Activated gamma-delta T cell (primary cell): Measurements from ENCODE around the gene CDC14A.
"Not testable (repeated sequence)": the region's sequence is repeated elsewhere in the genome, so short reads cannot be mapped to it uniquely, and the experiment has no call there.

ENCODE experiments used
- DNase-seq: peaks from one replicate; lab custom pipeline; 2025; lab: John Stamatoyannopoulos, UW

The CDC14A gene

DNA sequence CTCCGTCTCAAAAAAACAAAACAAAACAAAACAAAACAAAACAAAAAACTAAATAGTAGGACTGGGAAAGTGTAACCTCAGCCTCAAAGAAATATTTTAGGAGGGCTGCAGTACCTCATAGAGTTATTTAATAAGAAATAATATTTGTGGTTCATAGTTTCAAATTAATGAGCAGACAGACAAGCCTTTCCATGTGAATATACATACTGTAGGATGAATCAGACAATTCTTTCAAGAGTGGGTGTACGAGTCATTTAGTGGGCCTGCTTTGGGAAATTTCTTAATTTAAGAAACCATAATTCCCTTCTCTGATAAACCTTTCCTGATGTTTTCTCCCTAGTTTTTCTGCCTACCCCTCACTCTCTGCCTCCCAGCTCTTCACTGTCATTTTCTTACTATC lies 52.5 kb downstream of the CDC14A start:
- DNase-seq, result no peak

GRCh38 chr1:100405902-100406301 lies 53.6 kb downstream of the CDC14A start:
- DNase-seq, result not testable (repeated sequence)

GRCh38 chr1:100407390-100407789 lies 55.1 kb downstream of the CDC14A start:
- not testable (repeated sequence) for DNase-seq

DNA sequence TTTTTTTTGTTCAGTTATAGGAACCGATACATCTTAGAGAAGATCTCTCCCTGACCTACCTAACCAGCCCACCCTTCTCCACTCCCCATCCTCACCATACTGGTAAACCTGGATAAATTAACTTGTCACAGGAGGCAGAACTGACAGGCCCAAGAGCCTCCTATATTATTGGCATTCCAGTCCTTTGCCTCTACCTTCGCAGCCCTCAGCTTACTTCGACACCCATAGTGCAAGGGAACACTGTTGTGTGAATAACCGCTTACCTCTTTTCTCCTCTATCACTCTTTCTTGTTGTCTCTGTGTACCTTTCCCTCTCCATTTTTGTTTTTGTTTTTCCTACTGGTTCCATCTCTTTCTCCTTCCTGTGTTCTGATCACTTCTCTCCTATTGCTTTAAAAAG lies 58.7 kb downstream of the CDC14A start:
- no peak for DNase-seq

DNA sequence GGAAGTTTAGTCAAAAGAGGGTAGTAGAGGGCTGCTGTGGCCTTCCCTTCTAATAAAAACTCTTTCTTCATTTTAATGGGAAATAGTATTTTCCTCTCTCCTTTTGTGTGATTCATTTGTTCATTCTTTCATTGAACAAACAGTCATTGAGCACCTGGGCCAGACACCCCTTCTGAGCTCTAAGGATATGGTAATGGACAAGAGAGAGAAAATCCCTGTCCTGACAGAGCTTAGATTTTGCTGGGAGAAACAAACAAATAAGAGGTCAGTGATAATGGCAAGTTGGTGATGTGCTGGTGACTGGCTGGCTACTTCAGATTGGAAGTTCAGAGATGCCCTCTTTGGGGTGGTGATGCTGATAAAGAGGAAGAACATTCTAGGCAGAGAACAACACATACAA lies 59.3 kb downstream of the CDC14A start:
- DNase-seq, result no peak

DNA sequence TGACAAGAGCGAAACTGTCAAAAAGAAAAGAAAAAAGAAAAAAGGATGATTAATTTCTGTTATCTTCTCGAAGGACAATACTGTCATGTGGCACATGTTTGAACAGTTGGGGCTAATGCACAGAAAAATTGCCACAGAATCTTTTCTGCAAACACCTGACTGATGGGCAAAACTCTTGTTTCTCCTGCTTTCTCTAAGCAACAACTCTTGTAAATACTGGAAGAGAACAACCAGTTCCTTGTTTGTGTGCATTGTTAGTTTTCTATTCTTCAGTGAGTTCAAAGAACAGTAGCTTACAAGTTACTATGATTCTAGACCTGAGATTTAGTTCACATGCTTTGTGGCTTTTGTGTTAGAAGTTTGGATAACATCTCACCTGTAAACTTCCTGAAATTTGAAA lies 60.7 kb downstream of the CDC14A start:
- no peak for DNase-seq

DNA sequence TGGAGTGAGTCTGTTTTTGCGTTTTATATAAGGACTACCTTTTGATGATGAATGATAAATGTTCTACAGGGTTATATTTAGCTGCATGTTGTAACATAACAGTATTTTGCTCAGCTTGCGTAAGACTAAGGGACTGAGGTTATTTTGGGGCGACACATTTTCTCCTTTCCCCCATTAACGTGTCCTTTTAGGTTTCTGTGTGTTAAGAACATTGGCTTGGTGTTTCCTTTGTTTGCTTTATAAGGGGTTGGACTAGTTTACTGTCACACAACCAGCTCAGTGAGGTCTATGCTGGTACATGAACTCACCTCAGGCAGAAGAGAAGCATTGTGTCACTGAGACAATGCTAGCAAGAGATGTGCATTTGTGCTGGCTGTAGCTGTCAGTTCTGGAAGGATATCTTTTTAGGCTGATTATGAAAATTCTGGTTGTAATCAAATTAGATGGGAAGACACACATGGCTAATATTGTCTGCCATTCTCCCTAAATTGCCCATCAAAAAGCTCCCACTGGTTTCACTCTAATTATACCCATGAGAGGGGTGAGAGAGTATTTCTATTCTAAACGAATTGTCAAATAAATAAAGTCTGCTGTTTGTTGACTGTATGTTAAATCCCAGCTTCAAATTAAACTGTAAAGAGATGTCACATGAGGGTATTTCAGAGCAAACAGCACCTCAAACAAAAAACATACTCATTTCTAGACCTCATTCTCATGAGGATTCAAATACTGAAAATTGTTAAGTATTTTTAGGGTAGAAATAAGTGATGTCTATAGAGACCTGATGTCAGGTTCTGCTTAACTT lies 62.6 kb downstream of the CDC14A start:
- no peak for DNase-seq

- no peak for DNase-seq
These were observed 63.1 kb downstream of the CDC14A start for GRCh38 chr1:100415498-100415778.

GRCh38 chr1:100419072-100419471 lies 66.8 kb downstream of the CDC14A start:
- no peak for DNase-seq

DNA sequence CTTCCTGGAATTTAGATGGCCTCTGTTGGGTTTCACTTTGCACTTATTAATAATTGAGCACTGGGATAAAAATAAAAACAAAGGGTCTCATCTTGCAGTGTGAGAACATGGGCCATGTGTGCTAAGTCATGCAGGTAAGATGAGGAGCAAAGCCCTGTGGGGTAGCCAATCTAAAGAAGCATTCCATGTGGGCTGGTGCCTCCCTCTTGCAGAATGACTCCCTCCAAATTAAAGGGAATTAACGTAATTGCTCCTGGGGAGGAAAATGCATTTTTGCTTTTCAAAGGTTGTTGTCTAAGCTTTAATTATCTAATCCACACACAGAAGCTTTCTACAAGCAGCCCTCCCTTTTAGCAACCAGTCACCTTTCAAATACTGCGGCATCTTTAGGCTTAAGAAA lies 69.8 kb downstream of the CDC14A start:
- DNase-seq, result no peak

GRCh38 chr1:100423832-100424337 lies 71.6 kb downstream of the CDC14A start:
- DNase-seq, result no peak

- DNase-seq, result no peak
These were observed 75.9 kb downstream of the CDC14A start for GRCh38 chr1:100428160-100428559.

DNA sequence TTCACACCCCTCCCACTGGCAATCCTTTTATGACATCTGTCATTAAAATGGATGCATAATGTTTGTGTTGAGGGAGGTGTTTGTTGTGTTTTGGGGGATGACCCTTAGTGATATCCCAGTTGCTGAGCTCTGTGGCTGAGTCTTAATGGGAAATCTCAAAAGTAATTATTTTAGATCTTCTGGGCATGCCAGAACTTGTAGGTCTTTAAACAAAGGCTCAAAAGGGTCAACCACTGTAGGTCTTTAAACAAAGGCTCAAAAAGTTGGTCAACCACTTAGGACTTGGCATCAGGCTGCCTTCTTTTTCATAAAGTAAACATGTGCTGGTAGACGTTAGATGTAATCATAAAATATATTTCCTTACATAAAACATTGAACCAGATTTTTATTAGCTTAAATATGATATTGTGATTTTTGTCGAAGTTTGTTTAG lies 78.0 kb downstream of the CDC14A start:
- DNase-seq, result no peak

GRCh38 chr1:100431954-100432353 lies 79.6 kb downstream of the CDC14A start:
- DNase-seq, result no peak

GRCh38 chr1:100433563-100433962 lies 81.3 kb downstream of the CDC14A start:
- no peak for DNase-seq

GRCh38 chr1:100434831-100435230 lies 82.5 kb downstream of the CDC14A start:
- DNase-seq, result no peak

DNA sequence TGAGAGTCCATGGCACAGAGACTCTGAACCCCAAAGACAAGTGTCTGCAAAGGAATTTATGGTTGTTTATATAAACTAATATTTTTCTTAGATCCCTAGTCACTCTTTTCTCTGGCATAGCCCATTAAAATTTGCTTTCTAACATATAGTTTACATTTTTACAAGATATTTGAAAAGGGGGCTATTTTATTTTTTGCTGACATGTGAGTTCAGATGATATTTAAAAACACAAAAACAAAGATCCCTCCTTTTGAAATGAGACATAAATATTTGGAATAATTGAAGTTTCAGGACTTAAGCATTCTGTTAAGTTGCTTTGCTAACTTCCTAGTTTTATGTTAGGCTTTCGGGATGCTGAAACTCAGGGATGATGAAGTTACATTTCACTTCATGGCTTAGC lies 86.1 kb downstream of the CDC14A start:
- DNase-seq, result no peak

DNA sequence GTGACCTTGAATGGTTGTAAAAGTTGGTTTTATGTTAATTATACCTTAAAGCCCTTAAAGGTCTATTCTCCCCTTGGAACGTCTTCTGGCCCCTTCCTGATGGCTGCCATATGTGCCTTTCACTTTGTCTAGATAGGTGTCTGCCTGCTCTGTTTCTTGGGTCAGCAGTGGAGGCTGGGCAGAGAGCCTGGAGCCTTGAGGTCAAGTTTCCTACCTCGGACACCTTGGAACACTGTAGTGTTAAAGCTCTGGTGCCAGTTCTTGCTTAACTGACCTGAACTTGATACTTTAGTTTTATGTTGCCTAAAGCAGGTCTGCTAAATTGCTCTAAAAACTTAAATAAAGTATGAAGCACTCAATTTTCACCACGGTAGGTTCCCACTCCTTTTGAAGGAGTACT lies 86.5 kb downstream of the CDC14A start:
- DNase-seq, result no peak

GRCh38 chr1:100440075-100440809 lies 87.9 kb downstream of the CDC14A start:
- no peak for DNase-seq

DNA sequence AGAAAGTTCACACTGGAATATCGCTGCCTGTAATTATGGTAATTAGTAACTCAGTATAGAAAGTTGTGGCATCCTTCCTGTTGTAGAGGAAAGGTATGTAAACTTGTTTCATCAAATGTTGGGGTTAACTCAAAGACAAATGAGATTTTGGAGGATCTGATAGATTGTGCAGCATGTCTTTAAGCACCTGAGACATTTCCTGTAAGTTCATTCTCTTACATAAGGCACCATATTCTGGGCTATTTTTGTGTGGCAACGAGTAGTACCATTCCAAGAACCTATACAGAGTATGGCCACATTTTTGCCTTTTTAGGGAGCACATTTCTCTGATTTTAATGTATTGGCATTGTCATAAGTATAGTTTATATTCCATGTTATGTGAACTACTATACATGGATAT lies 88.8 kb downstream of the CDC14A start:
- DNase-seq, result no peak

DNA sequence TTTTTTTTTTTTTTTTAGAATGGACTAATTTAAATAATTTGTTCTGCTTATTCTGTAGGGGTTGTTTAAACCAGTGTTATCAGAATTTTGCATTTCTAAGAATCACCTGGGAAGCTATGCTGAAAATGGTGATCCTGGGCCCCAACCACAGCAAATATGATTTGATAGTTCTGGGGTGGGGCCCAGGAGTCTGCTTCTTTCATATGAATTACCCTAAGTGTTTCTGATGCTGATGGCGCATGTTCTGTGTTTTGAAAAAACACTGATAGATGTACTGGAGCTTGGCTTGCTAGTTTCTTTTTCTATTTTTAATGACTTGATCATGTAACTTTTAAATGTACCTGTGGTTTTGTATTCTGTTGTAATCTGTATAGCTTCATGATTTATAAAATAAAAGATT lies 89.3 kb downstream of the CDC14A start:
- DNase-seq, result no peak

- DNase-seq, result no peak
These were observed 91.7 kb downstream of the CDC14A start for GRCh38 chr1:100443811-100444571.

- DNase-seq, result no peak
These were observed 93.3 kb downstream of the CDC14A start for GRCh38 chr1:100445565-100445964.
